Esophagus squamous epithelium (tissue), 4 donors: ENCODE data around the gene BBS9.

Source experiments
- POLR2A ChIP-seq, 4 donors: fragments of 450-650 bp; IDR thresholded peaks; one replicate each; pipeline ENCODE4 v1.6.1; 2017; ENCODE audit warnings: antibody characterized with exemption in 4 of 4, mild to moderate bottlenecking in 4 of 4, moderate library complexity in 3 of 4
- TF ChIP-seq, protein P1 (sequence below), 6 experiments: fragments of 450-650 bp in 4 of 6; fragments of 200-600 bp in 2 of 6; sonication (generic) in 2 of 6; IDR thresholded peaks; one replicate each; pipeline ENCODE4 v1.5.1; 2016 to 2019; ENCODE audit warnings: antibody characterized with exemption in 6 of 6, mild to moderate bottlenecking in 4 of 6, moderate library complexity in 4 of 6

- TF ChIP-seq, protein P1, sequence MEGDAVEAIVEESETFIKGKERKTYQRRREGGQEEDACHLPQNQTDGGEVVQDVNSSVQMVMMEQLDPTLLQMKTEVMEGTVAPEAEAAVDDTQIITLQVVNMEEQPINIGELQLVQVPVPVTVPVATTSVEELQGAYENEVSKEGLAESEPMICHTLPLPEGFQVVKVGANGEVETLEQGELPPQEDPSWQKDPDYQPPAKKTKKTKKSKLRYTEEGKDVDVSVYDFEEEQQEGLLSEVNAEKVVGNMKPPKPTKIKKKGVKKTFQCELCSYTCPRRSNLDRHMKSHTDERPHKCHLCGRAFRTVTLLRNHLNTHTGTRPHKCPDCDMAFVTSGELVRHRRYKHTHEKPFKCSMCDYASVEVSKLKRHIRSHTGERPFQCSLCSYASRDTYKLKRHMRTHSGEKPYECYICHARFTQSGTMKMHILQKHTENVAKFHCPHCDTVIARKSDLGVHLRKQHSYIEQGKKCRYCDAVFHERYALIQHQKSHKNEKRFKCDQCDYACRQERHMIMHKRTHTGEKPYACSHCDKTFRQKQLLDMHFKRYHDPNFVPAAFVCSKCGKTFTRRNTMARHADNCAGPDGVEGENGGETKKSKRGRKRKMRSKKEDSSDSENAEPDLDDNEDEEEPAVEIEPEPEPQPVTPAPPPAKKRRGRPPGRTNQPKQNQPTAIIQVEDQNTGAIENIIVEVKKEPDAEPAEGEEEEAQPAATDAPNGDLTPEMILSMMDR (IDR thresholded peaks at IDR 0.05): no peak
- TF ChIP-seq POLR2A (IDR thresholded peaks at IDR 0.05): no peak
Observed at GRCh38 chr7:33554576-33554975, 425.2 kb downstream of the BBS9 start.
